ENCODE data around the gene NCR3LG1. TPM values are rescaled to one million over a fixed set of nuclear protein-coding genes. Genes with fewer than 3 reads are reported as not detected.

NCR3LG1 gene
- 1 to 10 TPM; 4.6 to 7.4 (median 6.3) TPM for total RNA-seq

GRCh38 chr11:17351510-17352176, at the start of gene NCR3LG1:
TSS of gene NCR3LG1 (plus strand) at chr11:17351800. CDS start at chr11:17351970, 170 bp downstream.
- TF ChIP-seq EP300 (IDR thresholded peaks at IDR 0.05), result no peak
- TF ChIP-seq POLR2A (IDR thresholded peaks at IDR 0.05), result no peak
- no peak for TF ChIP-seq POLR2AphosphoS5 (IDR thresholded peaks at IDR 0.05)
- no peak for TF ChIP-seq CTCF (IDR thresholded peaks at IDR 0.05)
- Histone ChIP-seq H3K36me3 (no peaks in the 10 kb centered on the region), H3K9me3 (no peaks in the 10 kb centered on the region), H3K4me3 (peak within 1 kb of the TSS; percentile 72), H3K4me1 (peaks cover 24% of the 10 kb centered on the region), H3K27me3 (no peaks in the 10 kb centered on the region), H3K27ac (peak within 1 kb of the TSS; percentile 26)
- under 1% methylated on average over 34 of the region's 61 CpGs for WGBS
- DNase-seq (ENCODE audit: low spot score in 2 of 2), result peak; percentile 78 to 83

- H3K27me3 ChIP-seq, result no peaks in the 10 kb centered on the region
- no peaks in the 10 kb centered on the region for H3K4me1 ChIP-seq
- no peaks in the 10 kb centered on the region for H3K9me3 ChIP-seq
- H3K36me3 ChIP-seq, result peaks cover 34% of the 10 kb centered on the region
- H3K27ac ChIP-seq, result no peak overlapping the region
- no peak for DNase-seq (ENCODE audit: low spot score in 2 of 2)
- WGBS, result 92% methylated on average over 8 of the region's 8 CpGs
- no peak for TF ChIP-seq POLR2A (IDR thresholded peaks at IDR 0.05)
- no peak overlapping the region for H3K4me3 ChIP-seq
These were observed 38.0 kb upstream of the NCR3LG1 start for GRCh38 chr11:17313349-17314231.

- H3K27ac ChIP-seq, result no peak overlapping the region
- TF ChIP-seq EP300 (IDR thresholded peaks at IDR 0.05) (no peak), CTCF (IDR thresholded peaks at IDR 0.05) (no peak), POLR2A (IDR thresholded peaks at IDR 0.05) (no peak), POLR2AphosphoS5 (IDR thresholded peaks at IDR 0.05) (no peak)
- no peaks in the 10 kb centered on the region for H3K27me3 ChIP-seq
- H3K9me3 ChIP-seq, result no peaks in the 10 kb centered on the region
- no peaks in the 10 kb centered on the region for H3K4me1 ChIP-seq
- WGBS, result 51% methylated on average over 1 of the region's 1 CpG
- H3K36me3 ChIP-seq, result peaks cover 34% of the 10 kb centered on the region
- DNase-seq (ENCODE audit: low spot score in 2 of 2), result no peak
- H3K4me3 ChIP-seq, result no peak overlapping the region
These were observed 37.4 kb upstream of the NCR3LG1 start for GRCh38 chr11:17314232-17314547.

- Histone ChIP-seq H3K27me3 (no peaks in the 10 kb centered on the region), H3K9me3 (no peaks in the 10 kb centered on the region), H3K27ac (no peak overlapping the region), H3K4me1 (no peaks in the 10 kb centered on the region), H3K36me3 (peaks cover 33% of the 10 kb centered on the region), H3K4me3 (no peak overlapping the region)
- DNase-seq (ENCODE audit: low spot score in 2 of 2), result no peak
- TF ChIP-seq CTCF (IDR thresholded peaks at IDR 0.05) (no peak), POLR2A (IDR thresholded peaks at IDR 0.05) (no peak), POLR2AphosphoS5 (IDR thresholded peaks at IDR 0.05) (no peak), EP300 (IDR thresholded peaks at IDR 0.05) (no peak)
- 86% methylated on average over 1 of the region's 1 CpG for WGBS
These were observed 36.6 kb upstream of the NCR3LG1 start for GRCh38 chr11:17314904-17315426.

GRCh38 chr11:17328871-17329494, 22.6 kb upstream of the NCR3LG1 start:
- no peak overlapping the region for H3K4me3 ChIP-seq
- peaks cover 30% of the 10 kb centered on the region for H3K36me3 ChIP-seq
- no peaks in the 10 kb centered on the region for H3K4me1 ChIP-seq
- H3K9me3 ChIP-seq, result no peaks in the 10 kb centered on the region
- DNase-seq (ENCODE audit: low spot score in 2 of 2), result no peak
- WGBS, result 100% methylated on average over 5 of the region's 5 CpGs
- TF ChIP-seq POLR2A (IDR thresholded peaks at IDR 0.05), result no peak
- no peak for TF ChIP-seq CTCF (IDR thresholded peaks at IDR 0.05)
- TF ChIP-seq POLR2AphosphoS5 (IDR thresholded peaks at IDR 0.05), result no peak
- TF ChIP-seq EP300 (IDR thresholded peaks at IDR 0.05), result no peak
- H3K27me3 ChIP-seq, result no peaks in the 10 kb centered on the region
- H3K27ac ChIP-seq, result no peak overlapping the region

All from suprapubic skin (tissue), 4 donors.